Panc1 (cell line): ENCODE results near the gene POLD2. TPM values are rescaled to one million over a fixed set of nuclear protein-coding genes. Genes with fewer than 3 reads are reported as not detected.
A peak's percentile ranks its signal among the peaks of the same experiment; 100 is the strongest.

ENCODE experiments used
- ATAC-seq: fragments of 200-7000 bp; cut with Tn5 transposase; 2 replicates; pipeline ENCODE4 v1.9.1; 2020; ENCODE audit warnings: mild to moderate bottlenecking, moderate library complexity
- BruUV-seq: library from RNA; stranded (reverse); fragments of 400-500 nt; replicated peaks from 2 replicates; lab custom pipeline; 2021; lab: Mats Ljungman, UMichigan
- CTCF ChIA-PET: fragments of 300-600 bp; sonication (Branson Sonifier 250); formaldehyde crosslinking; loops from one replicate; lab custom pipeline; 2022; ENCODE audit warnings: antibody characterized with exemption; lab: Charles Lee
- POLR2A ChIA-PET: fragments of 300-600 bp; sonication (Branson Sonifier 250); formaldehyde crosslinking; loops from one replicate; lab custom pipeline; 2022; ENCODE audit warnings: antibody characterized with exemption; lab: Charles Lee
- DNase-seq: peaks from one replicate; pipeline ENCODE4 v3.0.0-alpha.2; 2010; ENCODE audit warnings: low read depth, low spot score
- H3K27ac ChIP-seq: 2 replicates; pipeline ENCODE4 v1.5.1; 2011; ENCODE audit warnings: mild to moderate bottlenecking, low read length, inconsistent platforms
- H3K27me3 ChIP-seq: fragments of 200-500 bp; sonication (Bioruptor generic); 2 replicates; pipeline ENCODE4 v1.6.0; 2014; ENCODE audit warnings: low read length, inconsistent platforms; ENCODE audit not compliant: control insufficient read depth, insufficient read depth
- H3K36me3 ChIP-seq: fragments of 200-500 bp; sonication (Bioruptor generic); 2 replicates; pipeline ENCODE4 v1.5.1; 2014; ENCODE audit warnings: inconsistent platforms, mild to moderate bottlenecking, low read length, moderate library complexity; ENCODE audit not compliant: control insufficient read depth, insufficient read depth
- H3K4me1 ChIP-seq: 2 replicates; pipeline ENCODE4 v1.5.1; 2011; ENCODE audit warnings: inconsistent platforms, mild to moderate bottlenecking, low read length, moderate library complexity; ENCODE audit not compliant: control insufficient read depth, insufficient read depth
- H3K4me3 ChIP-seq, 2 experiments: 2 replicates each; pipeline ENCODE4 v1.5.1; 2011 to 2012; ENCODE audit warnings: low read depth in 2 of 2, low read length in 2 of 2, mild to moderate bottlenecking in 2 of 2, inconsistent platforms in 1 of 2, moderate library complexity in 1 of 2
- H3K9me3 ChIP-seq: fragments of 200-500 bp; sonication (Bioruptor generic); 2 replicates; pipeline ENCODE4 v1.5.1; 2014; ENCODE audit warnings: low read depth, mild to moderate bottlenecking, inconsistent platforms, low read length, moderate library complexity; ENCODE audit not compliant: control insufficient read depth, insufficient read depth
- POLR2AphosphoS5 ChIP-seq: IDR thresholded peaks from 2 replicates; pipeline ENCODE4 v1.6.1; 2012; ENCODE audit warnings: mild to moderate bottlenecking, low read depth, low read length, moderate library complexity
- SIN3A ChIP-seq: IDR thresholded peaks from 2 replicates; pipeline ENCODE4 v1.6.1; 2012; ENCODE audit warnings: low read depth, mild to moderate bottlenecking, low read length, moderate library complexity, borderline replicate concordance; ENCODE audit not compliant: insufficient read depth
- TCF7L2 ChIP-seq: IDR thresholded peaks from 2 replicates; pipeline ENCODE4 v1.6.1; 2011; ENCODE audit warnings: mild to moderate bottlenecking, low read depth, low read length, inconsistent platforms
- in situ Hi-C: cut with HindIII; loops from 2 replicates; pipeline ENCODE4 v1.10.0; 2016; ENCODE audit warnings: low sequenced_read_pairs, low pct_unique_long_range_greater_than_20kb
- intact Hi-C: fragments of 100-400 bp; cut with micrococcal nuclease; formaldehyde crosslinking; loops from one replicate; pipeline ENCODE4 v1.10.0; 2022; ENCODE audit not compliant: unreplicated experiment
- total RNA-seq: library from RNA; stranded (reverse); gene quantifications from one replicate; pipeline ENCODE4 v1.2.1, GENCODE V29; 2021; ENCODE audit not compliant: unreplicated experiment
- TF ChIP-seq, protein P1 (sequence below): fragments of 450-650 bp; IDR thresholded peaks from 2 replicates; pipeline ENCODE4 v1.5.1; 2017; ENCODE audit warnings: mild to moderate bottlenecking
- TF ChIP-seq, protein P2 (sequence below), 2 experiments: IDR thresholded peaks; 2 replicates each; pipeline ENCODE4 v1.6.1; 2011 to 2012; ENCODE audit warnings: low read depth in 2 of 2, control low read depth in 1 of 2, low read length in 1 of 2, mild to moderate bottlenecking in 1 of 2, moderate library complexity in 1 of 2; ENCODE audit not compliant: insufficient read depth in 1 of 2

Gene POLD2
- total RNA-seq, 1 experiment from 2014 or later, result 195 TPM

DNA sequence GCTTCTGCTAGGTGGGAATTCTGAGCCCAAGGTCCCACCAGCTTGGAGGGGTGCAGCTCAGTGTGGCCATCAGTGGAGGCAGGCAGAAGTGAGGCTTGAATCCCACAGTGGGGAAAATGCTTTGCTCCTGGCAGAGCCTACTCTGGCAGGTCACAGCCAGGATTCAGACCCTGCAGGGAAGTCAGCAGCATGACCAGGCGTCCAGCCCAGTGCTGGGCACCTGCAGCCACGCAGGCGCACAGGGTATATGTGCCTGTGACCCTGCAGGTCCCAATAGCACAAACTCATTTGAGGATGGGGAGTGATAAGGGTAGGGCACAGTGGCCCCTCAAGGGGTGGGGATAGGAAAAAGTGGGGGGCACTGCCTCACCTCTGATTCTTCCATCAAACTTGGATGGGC, 27.6 kb downstream of the POLD2 start:
- POLR2A ChIA-PET, result no interaction called here
- TF ChIP-seq SIN3A, result no peak
- TF ChIP-seq POLR2AphosphoS5, result no peak
- TF ChIP-seq, protein P1, sequence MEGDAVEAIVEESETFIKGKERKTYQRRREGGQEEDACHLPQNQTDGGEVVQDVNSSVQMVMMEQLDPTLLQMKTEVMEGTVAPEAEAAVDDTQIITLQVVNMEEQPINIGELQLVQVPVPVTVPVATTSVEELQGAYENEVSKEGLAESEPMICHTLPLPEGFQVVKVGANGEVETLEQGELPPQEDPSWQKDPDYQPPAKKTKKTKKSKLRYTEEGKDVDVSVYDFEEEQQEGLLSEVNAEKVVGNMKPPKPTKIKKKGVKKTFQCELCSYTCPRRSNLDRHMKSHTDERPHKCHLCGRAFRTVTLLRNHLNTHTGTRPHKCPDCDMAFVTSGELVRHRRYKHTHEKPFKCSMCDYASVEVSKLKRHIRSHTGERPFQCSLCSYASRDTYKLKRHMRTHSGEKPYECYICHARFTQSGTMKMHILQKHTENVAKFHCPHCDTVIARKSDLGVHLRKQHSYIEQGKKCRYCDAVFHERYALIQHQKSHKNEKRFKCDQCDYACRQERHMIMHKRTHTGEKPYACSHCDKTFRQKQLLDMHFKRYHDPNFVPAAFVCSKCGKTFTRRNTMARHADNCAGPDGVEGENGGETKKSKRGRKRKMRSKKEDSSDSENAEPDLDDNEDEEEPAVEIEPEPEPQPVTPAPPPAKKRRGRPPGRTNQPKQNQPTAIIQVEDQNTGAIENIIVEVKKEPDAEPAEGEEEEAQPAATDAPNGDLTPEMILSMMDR, result no peak
- TF ChIP-seq, protein P2, sequence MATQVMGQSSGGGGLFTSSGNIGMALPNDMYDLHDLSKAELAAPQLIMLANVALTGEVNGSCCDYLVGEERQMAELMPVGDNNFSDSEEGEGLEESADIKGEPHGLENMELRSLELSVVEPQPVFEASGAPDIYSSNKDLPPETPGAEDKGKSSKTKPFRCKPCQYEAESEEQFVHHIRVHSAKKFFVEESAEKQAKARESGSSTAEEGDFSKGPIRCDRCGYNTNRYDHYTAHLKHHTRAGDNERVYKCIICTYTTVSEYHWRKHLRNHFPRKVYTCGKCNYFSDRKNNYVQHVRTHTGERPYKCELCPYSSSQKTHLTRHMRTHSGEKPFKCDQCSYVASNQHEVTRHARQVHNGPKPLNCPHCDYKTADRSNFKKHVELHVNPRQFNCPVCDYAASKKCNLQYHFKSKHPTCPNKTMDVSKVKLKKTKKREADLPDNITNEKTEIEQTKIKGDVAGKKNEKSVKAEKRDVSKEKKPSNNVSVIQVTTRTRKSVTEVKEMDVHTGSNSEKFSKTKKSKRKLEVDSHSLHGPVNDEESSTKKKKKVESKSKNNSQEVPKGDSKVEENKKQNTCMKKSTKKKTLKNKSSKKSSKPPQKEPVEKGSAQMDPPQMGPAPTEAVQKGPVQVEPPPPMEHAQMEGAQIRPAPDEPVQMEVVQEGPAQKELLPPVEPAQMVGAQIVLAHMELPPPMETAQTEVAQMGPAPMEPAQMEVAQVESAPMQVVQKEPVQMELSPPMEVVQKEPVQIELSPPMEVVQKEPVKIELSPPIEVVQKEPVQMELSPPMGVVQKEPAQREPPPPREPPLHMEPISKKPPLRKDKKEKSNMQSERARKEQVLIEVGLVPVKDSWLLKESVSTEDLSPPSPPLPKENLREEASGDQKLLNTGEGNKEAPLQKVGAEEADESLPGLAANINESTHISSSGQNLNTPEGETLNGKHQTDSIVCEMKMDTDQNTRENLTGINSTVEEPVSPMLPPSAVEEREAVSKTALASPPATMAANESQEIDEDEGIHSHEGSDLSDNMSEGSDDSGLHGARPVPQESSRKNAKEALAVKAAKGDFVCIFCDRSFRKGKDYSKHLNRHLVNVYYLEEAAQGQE (IDR thresholded peaks at IDR 0.05; ENCODE audit: insufficient read depth in 1 of 2, low read depth in 2 of 2, low read length in 1 of 2), result no peak
- no peak for TF ChIP-seq TCF7L2

DNA sequence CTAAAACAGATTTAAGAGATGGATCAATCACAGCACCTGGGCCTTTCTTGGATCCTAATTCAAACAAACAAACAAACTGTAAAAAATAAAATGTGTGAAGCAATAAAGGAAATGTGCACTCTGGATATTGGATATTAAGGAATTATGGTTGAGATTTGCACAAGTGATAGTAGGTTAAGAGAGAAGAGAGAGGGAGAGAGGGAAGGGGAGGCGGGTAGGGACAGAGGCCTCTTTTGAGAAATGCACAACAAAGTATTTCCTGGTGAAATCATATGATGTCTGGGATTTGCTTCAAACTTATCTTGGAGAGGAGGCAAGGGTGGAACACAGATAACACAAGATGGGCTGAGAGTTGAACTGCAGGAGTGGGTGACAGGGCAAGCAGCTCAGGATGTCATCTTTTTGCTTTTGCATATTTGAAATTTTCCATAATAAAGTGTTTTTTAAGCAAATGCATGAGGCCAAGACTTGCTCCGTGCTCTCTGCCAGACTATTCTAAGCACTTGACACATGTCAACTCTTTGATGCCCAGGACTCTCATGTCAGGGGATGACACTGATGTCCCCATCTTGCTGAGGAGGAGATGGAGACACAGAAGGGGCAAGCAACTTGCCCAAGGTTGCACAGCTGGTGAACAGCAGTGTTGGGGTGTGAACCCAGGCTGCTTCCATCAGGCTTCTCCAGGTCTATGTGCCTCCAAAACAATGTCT, 28.3 kb downstream of the POLD2 start:
- Histone ChIP-seq H3K27me3 (no peaks in the 10 kb centered on the region), H3K4me3 (no peak overlapping the region), H3K4me1 (peaks cover 4% of the 10 kb centered on the region), H3K27ac (no peak overlapping the region), H3K36me3 (no peaks in the 10 kb centered on the region), H3K9me3 (no peaks in the 10 kb centered on the region)
- TF ChIP-seq, protein P1, result no peak
- TF ChIP-seq, protein P2 (IDR thresholded peaks at IDR 0.05; ENCODE audit: insufficient read depth in 1 of 2, low read depth in 2 of 2, low read length in 1 of 2), result no peak
- TF ChIP-seq SIN3A, result no peak
- TF ChIP-seq TCF7L2, result 0 out of 2 replicates have a peak, but pooled peaks have one; percentile 23
- no peak for TF ChIP-seq POLR2AphosphoS5
- no peak for ATAC-seq
- CTCF ChIA-PET, result no interaction called here
- DNase-seq, result no peak
- intact Hi-C loops, result no loop called here
- in situ Hi-C loops, result no loop called here
- POLR2A ChIA-PET, result no interaction called here
- no TSS peak for BruUV-seq

More for the DNA sequence above, 27.6 kb downstream of the POLD2 start:
- in situ Hi-C loops (no loop called here), intact Hi-C loops (no loop called here)
- Histone ChIP-seq H3K9me3 (no peaks in the 10 kb centered on the region), H3K4me3 (no peak overlapping the region), H3K27ac (no peak overlapping the region), H3K36me3 (no peaks in the 10 kb centered on the region), H3K27me3 (no peaks in the 10 kb centered on the region), H3K4me1 (peaks cover 11% of the 10 kb centered on the region)
- BruUV-seq, result no TSS peak
- ATAC-seq, result no peak
- CTCF ChIA-PET, result no interaction called here
- no peak for DNase-seq
